Muscle of back (tissue), 11 donors: ENCODE measurements around the gene PRPS2. TPM values are rescaled to one million over a fixed set of nuclear protein-coding genes. Genes with fewer than 3 reads are reported as not detected.
A peak's percentile ranks its signal among the peaks of the same experiment; 100 is the strongest.

Experiments
- DNase-seq, 3 donors: peaks; one replicate each; pipeline versions ENCODE4 v3.0.0 to v3.0.0-alpha.2; 2013
- polyA plus RNA-seq, 10 donors: library from polyadenylated mRNA; unstranded; fragments of 120-200 nt; gene quantifications; one replicate each; pipeline ENCODE4 v1.2.1, GENCODE V29; 2013; ENCODE audit not compliant: insufficient read length in 10 of 10

PRPS2 gene
- polyA plus RNA-seq, 10 donors = 8.2 to 18.0 (median 10.1) TPM

DNA sequence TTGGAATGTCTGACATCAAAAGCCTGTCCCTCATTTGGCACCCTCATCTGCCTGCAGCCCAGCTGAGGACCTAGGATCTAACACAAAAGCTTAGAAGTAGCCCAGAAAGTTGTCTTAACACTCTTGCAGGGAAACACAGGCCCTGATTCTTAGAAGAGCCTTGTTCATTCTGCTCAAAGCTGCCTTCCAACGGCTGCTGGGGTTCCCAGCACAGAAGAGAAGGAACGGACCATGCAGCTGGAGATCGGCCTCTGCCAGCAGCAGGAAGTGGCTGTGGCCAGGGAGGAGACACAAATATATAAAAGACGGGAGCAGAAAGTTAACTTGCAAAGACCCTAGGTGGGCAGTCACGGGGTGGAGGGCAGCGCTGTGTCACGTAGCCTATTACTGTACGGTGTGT lies 20.4 kb downstream of the PRPS2 start:
- DNase-seq = peak in 2 of 3 donors; percentile 3 to 7

DNA sequence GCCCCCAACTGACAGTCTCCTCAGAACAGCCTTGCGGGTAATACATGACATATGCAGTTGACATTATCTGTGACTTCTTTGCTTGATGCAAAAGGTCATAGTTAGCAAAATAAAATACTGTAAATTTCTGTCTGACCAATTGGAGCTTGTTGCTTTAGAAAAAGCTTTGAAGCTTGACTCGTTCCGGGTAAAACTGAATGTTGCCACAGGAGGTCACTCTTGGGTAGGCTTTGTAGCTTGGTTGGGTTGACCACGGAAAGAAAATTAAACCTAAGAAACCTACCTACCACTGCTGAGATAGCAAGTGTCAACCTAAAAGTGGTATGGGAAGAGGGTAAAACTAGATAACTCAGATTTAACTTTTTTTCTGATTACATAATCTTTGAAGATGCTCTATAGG lies 23.2 kb downstream of the PRPS2 start:
- DNase-seq = peak in 2 of 3 donors; percentile 28 to 38

DNA sequence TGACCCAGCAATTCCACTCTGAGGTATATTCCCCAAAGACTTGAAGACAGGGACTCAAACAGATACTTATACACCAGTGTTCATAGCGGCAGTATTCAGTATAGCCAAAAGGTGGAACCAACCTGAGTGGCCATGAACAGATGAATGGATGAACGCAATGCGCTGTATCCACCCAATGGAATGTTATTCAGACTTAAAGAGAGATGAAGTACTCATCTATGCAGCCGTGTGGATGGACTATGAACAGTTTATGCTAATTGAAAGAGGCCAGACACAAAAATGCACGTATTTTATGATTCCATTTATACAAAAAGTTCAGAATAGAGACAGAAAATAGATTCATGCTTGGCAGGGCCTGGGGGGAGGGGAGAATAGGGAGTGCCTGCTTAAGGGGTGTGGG lies 26.3 kb downstream of the PRPS2 start:
- no peak for DNase-seq

DNA sequence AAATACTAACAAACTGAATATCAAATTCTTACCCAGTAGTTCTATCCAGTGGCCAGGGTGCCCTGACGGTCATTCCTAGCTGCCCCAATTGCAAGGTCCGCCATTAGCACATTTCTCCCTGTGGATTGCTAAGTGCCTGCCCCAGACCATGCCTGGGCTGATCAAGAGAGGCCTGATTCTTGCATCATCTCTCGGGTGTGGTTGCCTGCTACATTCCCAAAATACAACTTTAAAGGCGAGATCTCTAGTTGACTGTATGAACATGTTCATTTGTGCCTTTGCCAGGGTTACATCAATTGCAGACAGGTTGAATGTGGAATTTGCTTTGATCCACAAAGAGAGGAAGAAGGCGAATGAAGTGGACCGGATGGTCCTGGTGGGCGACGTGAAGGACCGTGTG lies 28.0 kb downstream of the PRPS2 start:
- no peak for DNase-seq

DNA sequence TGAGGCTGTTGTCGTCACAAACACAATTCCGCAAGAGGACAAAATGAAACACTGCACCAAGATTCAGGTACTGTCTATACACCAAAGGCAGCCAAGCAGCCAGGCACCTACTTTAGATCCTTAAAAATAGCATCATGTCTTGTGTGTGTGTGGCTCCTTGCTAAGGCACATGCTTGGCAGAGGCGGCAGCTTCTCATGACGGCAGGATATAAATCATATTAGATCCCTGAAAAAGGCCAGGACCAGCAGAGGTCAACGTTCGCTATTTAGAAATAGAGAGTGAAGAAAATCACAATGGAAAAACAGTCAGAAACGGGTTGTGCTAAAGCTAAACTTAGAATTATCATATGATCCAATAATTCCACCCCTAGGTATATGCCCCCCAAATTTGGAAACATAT lies 29.5 kb downstream of the PRPS2 start:
- DNase-seq = no peak

DNA sequence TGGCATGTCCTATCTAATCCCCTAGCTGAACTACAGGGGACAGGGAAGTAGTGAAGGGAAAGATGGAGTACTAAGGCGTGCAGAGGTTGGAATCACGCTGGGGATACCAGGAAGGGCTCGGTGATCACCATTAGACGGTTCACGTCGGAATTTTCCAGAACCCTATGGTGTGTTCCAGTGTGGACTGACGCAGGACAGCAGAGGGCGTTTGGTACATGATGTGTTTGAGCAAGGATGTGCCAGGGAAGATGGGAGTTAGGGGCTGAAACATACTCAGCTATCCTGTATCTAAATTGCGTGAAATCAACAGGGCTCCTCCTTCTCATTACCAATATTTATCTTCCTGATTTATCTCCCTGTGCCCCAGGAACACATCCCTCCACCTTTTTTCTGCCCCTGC lies 33.7 kb downstream of the PRPS2 start:
- DNase-seq = no peak

DNA sequence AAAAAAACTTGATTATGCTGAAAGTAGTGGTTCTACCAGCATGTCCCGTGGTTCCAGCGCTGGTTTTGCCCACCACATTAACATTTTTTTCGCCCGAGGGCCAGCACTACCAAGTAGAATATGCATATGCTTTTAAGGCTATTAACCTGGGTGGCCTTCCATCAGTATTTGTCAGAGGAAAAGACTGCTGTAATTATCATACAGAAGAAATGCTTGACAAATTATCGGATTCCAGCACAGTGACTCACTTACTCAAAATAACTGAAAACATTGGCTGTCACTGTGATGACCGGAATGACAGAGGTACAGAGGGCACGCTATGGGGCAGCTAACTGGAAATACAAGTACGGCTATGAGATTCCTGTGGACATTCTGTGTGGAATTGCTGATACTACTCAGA lies 34.6 kb downstream of the PRPS2 start:
- peak in 1 of 3 donors; percentile 0 for DNase-seq

DNA sequence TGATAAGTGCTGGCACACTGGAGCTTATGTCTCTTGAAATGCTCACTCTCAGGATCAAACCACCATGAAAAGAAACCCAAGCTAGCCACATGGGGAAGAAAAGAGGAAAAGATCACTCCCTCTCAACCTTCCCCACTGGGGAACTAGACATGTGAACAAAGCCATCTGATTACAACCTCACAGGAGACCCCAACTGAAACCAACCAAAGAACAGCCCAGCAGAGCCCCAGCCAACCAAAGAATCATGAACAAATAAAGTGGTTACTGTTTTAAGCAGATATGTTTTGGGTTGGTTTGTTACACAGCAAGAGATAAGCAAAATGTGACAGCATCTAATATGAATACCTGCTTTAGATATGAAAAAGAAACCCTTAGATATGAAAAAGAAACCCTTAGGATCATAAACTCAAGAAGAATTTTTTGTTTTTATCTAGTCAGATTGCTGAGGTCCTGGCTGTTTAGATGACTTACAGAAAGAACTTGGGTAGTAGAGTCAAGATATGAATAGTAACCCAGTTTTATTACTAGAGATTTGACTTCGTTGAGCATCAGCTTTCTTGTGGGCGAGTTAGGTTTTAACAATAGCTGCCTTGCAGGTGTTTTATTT lies 52.0 kb downstream of the PRPS2 start:
- no peak for DNase-seq

DNA sequence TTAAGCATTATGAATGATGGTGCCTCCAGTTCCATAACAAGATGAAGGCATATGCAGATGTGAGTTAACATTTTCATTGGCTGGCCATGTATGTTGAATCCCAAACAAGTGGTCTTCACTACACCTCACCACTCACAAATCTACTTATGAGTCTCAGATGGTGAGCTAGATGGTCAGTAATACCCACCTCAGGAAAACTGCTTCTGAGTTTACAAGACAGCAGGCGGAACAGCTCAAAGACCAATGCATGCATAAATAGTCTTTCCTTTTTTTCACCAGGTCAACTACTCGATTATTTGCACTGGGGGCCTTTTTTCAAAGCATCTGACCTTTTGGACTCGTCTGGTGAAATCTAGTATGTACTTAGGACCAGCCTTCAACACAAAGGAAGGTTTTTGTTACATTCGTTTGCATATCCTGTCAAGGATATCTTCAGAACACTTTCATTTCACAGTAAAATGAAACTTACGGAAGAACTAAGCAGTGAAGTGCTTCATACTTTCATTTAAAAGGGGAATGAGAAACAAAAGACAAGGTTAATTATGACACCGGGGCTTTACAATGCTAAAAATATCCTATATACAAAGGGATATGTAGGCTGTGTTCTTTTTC lies 52.6 kb downstream of the PRPS2 start:
- no peak for DNase-seq

DNA sequence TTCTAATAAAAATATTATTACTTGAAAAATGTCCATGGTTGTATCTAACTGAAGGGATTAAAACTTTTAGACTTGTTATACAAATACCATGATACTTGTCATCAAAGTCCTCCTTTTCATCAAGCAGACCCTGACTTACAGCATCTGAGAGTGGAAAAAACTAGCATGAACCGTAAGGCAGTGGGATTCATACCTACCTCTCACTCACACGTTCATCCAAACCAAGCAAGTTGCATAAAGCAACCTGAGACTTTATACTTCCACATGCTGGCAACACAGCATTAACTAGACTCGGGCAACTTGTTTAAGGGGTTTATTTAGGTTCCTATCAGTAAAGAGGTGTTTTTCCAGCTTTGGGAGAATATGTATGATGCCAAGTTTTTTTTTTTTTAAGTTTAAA lies 53.1 kb downstream of the PRPS2 start:
- DNase-seq = no peak

DNA sequence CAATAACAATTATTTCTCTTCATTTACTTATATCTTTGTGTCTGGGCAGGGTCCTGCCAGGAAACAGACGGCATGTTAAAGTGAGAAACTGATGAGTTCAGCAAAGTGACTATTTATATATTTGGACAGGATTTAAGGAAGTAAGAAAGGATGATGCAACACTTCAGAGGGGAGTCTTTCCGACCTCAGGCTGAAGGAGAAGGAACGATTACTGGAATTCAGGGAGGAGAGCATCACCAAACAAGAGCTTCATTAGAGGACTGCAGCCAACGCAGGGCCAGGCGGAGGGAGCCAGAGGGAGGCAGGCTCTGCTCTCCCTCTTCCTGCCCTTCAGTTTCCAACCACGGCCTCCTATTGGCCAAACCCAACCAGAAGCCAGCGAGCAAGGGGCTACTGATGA lies 74.1 kb downstream of the PRPS2 start:
- DNase-seq = peak in 1 of 3 donors; percentile 10

DNA sequence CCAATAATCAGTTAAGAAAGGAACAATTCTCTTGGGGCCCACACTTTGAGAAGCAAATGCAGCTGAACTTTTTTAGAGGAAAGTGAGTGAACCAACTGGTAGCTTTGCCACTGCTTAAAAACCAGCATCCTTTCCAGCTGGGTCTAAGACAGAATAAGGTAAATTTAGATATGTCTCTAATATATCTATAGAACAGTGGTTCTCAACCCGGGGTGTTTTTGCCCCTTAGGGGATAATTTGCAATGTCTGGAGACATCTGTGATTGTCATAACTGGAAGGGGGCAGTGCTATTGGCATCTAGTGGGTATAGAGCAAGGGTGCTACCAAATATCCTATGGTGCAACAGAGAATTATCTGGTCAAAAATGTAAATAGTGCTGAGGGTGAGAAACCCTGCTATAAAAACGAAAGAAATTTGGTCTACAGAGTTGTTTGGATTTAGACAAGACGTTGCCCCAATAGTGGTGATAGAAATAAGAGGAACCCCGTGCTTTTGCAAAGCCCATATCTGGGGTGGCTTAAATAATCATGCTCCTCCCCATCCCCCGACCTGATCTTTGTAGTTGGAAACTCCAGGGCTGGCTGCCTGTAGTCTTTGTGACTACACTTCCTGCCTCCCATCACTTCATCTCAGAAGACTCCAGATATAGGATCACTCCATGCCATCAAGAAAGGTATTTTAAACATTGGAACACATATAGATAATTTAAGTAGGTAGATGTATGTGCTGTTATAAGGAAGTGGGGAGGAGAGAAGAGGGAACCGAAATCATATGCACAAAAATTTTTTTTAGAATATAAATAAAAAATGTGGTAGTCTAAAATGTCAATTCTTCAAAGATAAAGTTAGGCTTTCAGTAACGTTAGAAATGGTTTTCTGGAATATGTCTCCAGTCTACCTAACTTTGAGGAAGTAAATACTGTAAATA lies 75.5 kb downstream of the PRPS2 start, which contains the start of gene TLR7:
TLR7 (plus strand) TSS at position 622 of the 927 bp plus-strand sequence. CDS start 507 bp downstream, outside the sequence.
- no peak for DNase-seq

DNA sequence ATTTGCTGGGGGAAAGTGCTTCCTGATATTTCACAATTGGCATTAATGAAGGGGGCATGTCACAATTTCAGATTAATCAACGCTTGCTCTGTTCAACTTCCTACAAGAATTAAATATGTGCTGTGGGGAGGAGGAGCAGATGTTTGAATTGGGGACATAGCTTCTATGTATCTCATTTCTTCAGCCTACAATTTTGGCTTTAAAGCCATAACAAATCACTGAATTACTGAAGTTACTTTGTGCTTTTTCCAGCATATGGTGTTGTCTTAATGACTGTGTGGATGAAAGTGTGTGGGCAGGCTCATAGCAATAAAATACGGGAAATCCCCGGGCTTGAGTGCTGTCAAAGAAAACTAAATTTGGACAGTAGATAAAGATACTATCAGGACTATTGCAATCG lies 76.5 kb downstream of the PRPS2 start:
- DNase-seq = no peak

DNA sequence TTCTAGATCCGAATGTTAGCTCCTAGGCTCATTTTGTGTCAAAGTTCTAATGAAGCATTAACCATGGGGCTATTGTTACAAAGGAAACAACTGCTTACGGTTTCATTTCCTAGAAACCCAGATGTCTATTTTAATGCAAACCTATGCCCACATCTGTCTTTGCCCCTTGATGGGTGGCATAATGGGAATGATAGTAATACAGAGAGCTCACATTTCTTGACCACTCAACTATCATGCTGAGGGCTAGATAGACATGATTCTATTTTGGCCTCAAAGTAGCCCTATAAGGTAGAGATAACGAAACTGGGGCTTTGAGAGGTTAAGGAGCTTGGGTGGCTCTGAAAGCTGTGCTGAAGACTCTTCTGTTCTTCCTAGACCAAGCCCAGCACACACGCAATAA lies 77.5 kb downstream of the PRPS2 start:
- DNase-seq = no peak

DNA sequence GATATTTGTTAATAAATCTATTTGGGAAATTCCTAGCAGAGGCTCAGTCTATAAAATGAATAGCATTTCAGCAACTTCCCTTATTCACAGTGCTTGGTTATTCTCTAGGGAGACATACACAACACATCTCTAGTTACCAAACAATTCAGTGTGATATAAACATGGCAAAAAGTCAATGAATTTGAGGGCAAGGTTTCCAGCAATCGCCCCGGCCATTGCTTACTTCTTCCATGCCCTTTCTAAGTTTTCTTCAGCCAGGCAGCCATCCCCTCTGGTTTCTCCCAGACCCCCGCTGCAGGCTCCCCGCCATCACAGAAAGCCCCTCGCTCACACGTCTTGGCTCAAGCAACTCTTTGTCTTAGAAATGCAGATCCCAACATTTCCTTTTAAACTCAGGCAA lies 80.0 kb downstream of the PRPS2 start:
- peak in 1 of 3 donors; percentile 20 for DNase-seq

DNA sequence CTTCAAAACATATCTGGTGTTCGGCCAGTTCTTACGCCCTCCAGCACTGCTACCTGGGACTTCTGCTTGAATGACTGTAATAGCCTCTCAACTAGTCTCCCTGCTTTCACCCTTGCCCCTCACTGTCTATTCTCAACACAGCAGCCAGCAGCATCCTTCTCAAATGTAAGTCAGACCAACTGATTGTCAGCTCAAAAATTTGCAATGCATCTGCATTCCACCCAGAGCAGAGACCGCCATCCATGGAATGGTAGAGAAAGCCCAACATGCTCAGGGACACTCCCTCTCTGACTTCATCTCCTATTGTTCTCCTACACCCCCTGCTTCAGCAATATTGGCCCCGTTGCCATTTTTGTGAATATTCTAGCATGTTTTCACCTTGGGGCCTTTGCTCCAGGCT lies 81.5 kb downstream of the PRPS2 start:
- no peak for DNase-seq

Other genes with a start within 250 kb of the PRPS2 start
- gene TLR7, start 75.7 kb downstream of the PRPS2 start, polyA plus RNA-seq = 1 to 10 TPM in 6 of 10 donors, under 1 TPM in 4; 0.60 to 1.4 (median 1.2) TPM
- gene TLR8, start 115.2 kb downstream of the PRPS2 start, polyA plus RNA-seq = under 1 TPM; 0.27 to 0.78 (median 0.43) TPM
- 1,000 to 10,000 TPM in 9 of 10 donors, 100 to 1,000 TPM in 1; 887 to 1,649 (median 1,316) TPM for gene TMSB4X, start 183.7 kb downstream of the PRPS2 start, polyA plus RNA-seq